ENCODE measurements around the gene TSC22D4.

The TSC22D4 gene

DNA sequence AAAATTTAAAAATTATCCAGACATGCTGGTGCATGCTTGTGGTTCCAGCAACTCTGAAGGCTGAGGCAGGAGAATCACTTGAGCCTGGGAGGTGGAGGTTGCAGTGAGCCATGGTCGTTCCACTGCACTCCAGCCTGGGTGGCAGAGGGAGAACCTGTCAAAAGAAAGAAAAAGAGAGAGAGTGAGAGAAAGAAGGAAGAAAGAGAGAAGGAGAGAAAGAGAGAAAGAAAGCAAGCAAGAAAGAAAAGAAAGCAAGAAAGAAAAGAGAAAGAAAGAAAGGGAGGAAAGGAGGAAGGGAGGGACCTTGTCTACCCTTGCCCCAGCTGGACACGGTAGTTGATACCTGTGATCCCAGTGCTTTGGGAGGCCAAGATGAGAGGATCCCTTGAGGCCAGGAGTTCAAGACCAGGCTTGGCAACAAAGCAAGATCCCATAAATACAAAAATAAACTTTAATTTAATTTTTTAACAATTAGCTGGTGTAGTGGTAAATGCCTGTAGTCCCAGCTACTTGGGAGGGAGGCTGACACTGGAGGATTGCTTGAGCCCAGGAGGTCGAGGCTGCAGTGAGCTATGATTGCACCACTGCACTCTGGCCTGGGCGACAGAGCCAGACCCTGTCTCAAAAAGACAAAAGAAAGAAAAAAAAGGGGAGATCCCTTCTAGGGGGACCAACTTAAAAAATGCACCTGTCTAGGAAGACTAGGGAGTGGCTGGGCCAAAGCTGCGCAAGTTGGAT lies 13.9 kb upstream of the TSC22D4 start:
- DNase-seq: no peak

DNA sequence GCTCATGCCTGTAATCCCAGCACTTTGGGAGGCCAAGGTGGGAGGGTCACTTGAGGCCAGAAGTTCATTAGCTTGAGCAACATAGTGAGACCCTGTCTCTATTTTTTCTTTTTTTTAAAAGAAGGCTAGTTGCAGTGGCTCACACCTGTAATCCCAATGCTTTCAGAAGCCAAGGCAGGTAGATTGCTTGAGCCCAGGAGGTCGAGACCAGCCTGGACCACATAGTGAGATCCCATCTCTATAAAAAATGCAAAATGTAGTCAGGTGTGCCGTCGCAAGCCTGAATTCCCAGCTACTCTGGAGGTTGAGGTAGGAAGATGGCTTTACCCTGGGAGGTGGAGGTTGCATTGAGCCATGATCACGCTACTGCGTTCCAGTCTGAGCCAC lies 12.2 kb upstream of the TSC22D4 start:
- no peak for DNase-seq

DNA sequence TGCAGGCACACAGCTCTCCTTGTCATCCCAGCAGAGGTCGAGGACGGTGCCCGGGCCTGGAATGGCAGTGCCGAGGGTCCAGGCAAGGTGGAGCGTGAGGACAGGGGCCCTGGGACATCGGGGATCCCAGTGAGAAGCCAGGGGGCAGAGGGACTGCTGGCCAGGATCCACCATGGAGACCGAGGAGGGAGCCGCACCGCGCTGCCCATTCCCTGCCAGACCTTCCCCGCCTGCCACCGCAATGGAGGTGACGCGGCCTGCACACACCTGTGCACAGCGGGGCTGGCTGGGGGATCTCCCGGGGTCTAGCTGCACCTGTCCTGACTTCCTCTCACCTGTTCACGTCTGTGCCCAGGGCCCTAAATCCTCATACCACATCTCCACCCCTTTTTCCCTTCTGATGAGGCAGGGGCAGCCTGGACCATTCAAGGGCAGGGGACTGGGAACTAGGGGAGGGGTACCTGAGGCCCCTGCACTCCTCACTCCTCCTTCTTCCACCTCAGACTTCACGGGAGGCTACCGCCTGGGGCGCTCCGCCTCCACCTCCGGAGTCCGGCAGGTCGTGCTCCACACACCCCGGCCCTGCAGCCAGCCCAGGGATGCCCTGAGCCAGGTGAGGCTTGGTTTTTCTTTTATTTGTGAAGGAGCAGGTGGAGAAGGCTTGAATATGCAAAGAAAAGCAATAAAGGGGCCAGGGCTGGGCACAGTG lies 11.6 kb upstream of the TSC22D4 start:
- DNase-seq: no peak

DNA sequence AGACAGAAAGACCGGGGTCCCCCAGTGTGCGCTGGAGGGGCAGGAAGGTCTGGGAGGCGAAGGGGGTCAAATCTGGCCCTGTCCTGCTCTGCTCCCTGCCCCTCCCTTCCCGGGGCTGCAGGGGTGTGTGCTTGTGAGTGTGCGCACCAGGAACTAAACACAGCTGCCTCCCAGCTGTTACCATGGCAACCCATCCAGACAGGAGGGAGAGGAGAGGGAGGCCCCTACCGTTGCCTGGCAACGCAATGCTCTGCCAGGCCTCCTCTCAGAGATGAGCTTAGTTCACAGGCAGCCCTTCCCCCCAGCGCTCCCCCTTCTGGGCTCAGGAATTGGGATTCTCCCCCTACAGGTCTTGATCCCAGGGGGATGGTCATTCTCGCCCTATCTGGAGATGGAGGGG lies 10.8 kb upstream of the TSC22D4 start:
- peak; percentile 99 for DNase-seq

DNA sequence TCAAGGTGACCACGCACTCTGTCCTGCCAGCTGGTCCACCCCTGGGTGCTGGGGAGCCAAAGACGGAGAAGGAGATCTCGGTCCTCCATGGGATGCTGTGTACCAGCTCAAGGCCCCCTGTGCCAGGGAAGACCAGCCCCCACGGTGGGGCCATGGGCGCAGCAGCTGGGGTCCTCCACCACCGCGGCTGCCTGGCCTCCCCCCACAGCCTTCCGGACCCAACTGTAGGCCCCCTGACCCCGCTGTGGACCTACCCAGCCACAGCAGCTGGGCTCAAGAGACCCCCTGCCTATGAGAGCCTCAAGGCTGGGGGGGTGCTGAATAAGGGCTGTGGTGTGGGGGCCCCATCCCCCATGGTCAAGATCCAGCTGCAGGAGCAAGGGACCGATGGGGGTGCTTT lies 10.1 kb upstream of the TSC22D4 start:
- DNase-seq: no peak

DNA sequence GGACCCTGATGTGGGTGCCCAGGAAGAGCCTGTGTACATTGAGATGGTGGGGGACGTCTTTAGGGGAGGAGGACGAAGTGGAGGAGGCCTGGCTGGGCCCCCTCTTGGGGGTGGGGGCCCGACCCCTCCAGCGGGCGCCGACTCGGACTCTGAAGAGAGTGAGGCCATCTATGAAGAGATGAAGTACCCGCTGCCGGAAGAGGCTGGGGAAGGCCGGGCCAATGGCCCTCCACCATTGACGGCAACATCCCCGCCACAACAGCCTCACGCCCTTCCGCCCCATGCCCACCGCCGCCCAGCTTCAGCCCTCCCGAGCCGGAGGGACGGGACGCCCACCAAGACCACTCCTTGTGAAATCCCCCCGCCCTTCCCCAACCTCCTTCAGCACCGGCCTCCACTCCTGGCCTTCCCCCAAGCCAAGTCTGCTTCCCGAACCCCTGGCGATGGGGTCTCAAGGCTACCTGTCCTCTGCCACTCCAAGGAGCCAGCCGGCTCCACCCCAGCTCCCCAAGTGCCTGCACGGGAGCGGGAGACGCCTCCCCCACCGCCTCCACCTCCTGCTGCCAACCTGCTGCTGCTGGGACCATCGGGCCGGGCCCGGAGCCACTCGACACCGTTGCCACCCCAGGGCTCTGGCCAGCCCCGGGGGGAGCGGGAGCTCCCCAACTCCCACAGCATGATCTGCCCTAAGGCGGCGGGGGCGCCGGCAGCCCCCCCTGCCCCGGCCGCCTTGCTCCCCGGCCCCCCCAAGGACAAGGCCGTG lies 9.5 kb upstream of the TSC22D4 start:
- DNase-seq: no peak

DNA sequence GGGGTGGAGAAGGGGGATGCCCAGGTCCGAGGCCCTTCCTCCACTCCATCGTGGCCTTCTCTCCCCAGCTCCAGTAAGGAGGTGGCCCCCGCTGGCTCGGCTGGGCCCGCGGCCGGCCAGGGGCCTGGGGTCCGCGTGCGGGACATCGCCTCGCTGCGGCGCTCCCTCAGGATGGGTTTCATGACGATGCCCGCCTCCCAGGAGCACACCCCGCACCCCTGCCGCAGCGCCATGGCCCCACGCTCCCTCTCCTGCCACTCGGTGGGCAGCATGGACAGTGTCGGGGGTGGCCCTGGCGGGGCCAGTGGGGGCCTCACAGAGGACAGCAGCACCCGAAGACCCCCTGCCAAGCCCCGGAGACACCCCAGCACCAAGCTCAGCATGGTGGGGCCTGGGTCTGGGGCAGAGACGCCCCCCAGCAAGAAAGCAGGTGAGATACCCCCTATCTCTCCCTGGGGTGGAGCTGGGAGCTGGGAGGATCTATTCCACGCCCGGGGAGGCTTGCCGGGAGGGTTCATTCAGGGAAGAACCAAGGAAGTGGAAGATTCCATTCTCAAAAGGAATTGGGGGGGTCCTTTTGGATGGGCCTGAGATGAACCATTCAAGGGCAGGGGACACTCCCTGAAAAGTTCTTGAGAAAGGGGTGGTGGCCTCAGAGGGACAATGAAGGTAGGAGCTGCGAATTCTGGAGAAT lies 7.9 kb upstream of the TSC22D4 start:
- no peak for DNase-seq

DNA sequence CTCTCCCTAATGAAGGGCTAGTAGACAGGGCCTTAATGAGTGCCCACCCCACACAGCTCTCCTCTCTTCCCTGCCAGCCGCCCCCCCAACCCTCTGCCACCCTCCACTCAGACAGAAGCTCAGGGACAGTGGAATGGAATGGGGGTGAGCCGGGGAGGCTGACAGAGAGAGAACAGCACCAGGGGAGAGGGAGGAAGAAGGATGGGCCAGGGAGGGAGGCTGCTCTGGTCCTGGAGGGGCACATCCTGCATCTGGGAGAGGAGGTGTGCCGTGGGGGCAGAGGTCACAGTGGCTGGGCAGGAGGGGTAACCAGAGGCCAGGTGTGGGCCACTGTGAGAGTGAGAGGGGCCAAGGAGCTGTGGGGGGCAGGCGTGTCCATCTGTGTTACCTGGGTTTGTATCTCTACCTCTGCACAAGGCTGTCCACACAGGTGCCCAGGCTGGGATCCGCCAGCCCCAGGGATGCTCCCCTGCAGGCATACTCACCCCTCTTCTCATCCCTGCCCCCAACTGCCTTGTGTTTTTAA lies 7.2 kb upstream of the TSC22D4 start:
- no peak for DNase-seq

DNA sequence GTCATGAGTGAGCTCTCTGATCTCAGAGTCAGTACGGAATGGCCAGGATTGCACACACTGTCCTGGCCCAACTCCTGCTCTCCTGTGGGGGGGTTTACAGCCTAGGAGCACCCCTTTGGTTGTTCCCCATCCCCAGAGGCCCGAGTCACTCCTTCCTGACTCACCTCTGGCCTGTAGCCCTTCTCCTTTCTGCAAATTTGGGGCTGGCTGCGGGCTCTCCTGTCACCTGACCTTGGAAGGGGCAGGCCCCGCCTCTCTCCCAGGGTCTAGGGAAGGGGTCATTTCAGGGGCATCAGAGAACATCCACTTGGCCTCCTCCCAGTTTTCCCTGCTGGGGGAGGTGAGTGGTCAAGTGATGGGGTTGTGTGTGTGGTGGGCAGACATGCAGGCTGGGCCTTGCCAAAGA lies 6.5 kb upstream of the TSC22D4 start:
- no peak for DNase-seq

DNA sequence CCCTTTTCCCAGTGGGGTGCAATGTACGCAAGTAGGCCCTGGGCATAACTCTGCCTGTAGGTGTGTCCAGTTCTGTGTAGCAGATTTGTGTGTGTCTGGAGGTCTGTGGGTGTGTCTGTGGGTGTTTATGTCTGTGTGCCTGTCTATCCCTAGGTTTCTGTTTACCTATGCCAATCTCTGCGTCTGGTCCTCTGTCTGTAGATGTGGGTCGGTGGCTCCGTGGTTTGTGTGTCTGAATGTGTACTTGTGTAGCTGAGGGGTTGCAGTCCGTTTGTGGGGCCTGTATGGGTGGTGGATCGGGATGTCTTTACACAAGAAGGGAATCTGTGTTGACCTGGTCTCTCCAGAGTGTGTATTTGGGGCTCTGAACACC lies 5.6 kb upstream of the TSC22D4 start:
- DNase-seq: no peak

DNA sequence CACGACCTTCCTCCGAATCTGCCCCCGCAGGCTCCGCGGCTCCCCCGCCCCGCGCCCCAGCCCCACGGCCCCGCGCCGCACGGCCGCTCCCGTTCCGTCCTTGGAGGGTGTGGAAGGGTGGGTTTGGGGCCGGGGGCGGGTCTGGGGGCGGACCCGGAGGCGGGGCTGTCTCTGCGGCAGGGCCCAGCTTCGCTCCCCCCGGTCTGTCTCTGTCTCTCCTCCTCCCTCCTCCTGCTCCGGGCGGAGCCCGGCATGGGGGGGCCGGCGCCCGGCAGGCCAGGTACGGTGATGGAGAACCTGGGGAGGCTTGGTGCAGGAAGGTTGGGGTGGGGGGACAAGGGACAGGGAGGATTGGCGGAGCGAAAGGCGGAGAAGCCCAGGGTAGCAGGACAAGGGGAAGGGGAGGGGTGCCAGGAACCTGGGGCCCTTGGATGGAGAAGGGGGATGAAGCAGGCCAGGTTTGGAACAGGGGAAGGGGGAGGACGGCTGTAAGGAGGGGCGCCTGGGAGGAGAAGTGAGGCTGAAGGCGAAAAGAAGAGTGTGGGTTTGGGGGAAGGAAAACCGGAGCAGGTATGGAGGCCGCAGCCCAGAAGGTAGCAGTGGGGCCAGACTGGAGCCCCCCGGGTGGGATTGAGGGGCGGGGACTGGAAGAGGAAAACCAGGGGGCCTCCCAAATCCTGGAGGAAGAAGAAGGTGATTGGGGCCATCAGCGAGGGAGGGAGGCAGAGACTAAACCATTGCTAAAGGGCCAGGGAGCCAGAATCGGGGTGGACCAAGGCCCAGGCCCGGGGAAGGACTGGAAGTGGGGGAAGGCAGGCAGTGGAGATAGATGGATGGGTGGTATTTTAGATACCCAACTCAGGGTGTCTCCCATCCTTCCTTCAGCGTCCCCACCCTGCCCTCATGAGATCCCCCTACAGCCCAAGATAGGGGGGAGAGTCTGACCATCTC lies 5.0 kb upstream of the TSC22D4 start, which contains the start of gene NYAP1:
Gene NYAP1, plus strand, starts transcription at position 206 of the 951 bp plus-strand sequence. CDS start 1,385 bp downstream, outside the sequence.
- DNase-seq: peak; percentile 66

DNA sequence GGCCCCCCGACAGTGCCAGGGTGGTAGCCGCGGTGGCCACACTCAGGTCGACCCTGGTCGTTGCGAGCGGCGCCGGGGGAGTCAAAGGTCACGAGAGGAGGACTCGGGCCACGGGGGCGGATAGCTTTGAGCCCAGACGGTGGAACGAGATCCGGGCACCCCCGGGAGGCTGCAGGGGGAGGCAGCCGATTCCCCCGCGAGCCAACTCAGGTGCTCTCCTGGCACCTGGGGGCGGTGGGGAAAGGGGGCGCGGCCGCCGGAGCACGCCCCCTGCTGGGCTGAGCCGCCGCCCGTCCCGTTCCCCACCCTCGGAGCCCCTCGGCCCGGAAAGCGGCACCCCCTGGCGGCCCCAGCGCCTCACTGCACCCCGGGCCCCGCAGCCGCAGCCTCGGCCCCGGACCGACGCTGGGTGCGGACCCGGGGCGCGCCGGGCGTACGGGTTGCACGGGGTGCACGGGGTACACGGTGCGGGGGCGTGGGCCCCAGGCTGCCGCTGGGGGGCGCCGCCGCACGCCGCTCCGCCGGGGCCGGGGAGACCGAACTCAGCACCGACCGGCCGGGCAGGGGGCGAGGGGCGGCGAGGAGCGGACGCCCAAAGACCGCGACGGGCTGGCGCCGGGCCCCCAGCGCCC lies 4.2 kb upstream of the TSC22D4 start:
- peak; percentile 66 for DNase-seq

DNA sequence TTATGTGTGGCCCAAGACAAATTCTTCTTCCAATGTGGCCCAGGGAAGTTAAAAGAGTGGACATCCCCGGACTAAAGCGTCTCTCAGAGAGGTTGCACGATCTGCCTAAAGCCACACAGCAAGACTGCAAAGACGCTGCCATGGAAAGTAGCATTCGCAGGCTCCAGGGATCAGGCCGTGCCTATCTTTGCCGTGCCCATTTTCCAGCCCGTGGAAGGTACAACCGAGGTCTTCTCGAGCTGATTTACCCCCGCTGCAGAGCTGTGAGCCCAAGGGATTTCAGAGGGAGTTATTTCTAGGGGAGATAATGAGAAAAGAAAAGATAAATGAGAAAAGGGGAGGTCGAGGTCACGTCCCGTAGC lies 3.7 kb upstream of the TSC22D4 start:
- no peak for DNase-seq

DNA sequence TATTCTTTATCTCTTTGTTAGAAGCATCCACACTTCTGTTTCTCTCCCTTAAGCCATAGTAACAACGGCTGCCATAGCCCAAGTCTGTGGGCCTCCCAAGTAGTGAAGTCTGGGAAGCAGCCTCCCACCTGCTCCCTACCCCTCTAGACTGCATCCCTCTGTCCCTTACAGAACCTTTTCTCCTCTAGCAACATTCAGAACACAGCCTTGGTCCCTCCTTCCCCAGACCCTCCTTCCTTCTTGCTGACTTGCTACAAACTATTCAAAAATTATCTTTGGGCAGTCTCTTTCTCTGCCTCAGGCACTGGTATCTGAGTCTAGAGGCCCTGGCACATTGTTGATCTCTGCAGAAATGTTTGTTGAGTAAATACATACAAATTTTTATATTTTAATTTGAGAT lies 2.5 kb upstream of the TSC22D4 start:
- DNase-seq: no peak

DNA sequence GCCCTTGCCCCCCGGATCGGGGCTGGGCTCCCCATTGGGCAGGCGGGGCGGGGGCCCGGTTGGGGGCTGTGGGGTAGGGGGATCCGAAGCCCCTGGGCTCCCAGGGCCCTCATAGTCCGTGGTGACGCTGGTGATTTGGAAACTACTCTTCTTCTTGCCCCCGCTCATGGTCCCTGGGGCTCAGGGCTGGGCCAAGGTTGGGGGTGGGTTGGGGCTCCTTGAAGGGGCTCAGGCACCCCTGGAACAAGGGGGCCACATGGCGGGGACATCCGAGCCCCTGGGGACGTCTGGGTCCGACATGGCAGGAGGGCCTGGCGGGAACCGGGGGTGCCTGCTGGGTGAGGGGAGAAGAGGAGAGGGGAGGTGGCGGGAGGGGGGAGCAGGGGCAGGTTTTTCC lies 1.1 kb downstream of the TSC22D4 start:
- no peak for DNase-seq

DNA sequence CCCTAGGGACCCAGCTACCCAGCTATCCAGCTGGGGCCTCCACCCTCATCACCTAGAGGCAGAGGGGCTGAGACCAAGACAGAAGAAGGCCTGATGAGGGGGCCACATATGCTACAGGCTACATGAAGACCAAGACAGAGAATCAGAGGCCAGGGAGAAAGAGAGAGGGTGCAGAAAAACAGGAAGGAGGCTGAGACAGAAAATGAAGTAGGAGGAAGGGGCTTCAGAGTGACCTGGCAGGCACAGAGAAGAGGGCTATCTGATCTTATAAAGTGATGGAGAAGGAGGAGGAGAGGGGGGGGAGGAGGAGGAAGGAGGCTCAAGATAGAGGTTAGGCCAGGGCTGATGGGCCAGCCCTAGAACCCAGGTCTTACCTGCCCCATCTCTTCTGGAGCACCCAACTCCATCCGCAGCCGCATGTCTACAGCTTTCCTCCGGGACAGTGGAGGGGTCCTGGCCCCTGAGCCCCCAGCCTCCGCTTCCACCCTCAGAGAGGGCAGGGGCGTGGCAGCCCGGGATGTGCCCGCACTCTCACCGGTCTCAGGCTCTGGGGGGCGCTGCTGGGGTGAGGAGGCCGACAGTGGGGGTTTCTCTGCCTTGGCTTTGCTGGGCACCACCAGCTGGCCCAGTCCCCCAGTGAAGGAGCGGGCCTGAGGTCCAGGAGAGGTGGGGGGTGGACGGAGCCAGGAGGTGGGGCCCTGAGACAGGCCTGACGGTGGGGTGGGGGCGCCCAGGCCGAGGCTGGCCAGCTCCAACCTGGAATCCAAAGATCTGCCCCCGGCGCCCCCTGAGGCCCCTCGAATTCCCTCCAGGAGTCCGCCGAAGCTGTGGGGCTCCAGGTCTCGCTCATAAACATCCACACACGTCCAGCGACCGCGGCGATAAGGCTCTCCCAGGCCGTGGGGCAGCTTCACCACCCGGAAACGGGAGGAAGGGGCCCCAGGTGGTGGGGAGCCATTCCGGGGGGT lies 1.8 kb downstream of the TSC22D4 start:
- DNase-seq: no peak

DNA sequence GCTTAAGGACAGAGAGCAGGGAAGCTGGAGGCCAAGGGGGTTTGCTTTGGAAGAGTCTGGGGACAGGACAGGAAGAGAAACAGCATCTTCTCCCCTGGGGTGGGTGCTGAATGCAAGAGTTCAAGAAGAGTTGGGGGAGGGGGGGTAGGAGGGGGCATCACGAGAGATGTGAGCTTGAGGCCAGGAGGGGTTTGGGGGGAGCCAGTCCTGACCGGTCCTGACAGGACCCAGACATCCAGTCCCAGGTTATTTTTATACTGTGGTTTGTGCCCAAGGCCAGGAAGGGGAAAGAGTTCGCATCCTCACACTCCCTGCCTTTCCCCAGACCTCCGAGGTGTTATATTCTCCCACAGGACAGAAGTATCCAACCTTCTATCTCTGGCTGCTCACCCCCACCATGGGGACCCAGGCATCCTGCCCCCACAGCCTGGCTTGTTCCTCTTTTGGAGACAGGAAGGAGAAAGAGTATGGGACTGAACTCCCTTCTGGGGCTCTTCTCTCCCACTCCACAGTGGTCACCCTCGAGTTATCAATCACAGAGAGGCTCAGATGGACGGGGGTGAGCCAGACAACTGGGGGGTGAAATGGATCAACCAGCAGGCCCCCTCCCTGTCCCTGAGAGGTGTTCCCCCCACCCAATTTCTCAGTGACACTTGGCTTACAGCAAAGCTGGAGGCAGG lies 2.8 kb downstream of the TSC22D4 start:
- no peak for DNase-seq

DNA sequence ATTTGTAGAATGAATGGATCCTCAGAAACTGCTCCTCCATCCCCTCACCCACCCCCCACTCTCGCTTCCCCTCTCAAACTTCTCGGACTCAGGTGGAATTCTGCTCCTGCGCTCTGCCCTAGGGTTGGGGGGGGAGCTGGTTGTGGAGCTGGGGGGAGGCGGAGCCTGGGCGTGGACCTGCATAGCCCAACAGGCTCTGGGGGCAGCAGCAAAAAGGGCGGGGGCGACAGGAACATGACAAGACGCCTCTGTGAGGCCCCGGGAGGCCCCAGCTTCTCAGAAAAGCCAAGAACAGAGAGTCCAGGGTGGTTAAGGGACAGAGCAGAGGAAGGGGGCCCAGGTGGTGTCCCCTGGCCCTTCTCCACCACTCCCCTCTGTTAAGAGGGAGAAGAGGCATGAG lies 3.5 kb downstream of the TSC22D4 start:
- no peak for DNase-seq

DNA sequence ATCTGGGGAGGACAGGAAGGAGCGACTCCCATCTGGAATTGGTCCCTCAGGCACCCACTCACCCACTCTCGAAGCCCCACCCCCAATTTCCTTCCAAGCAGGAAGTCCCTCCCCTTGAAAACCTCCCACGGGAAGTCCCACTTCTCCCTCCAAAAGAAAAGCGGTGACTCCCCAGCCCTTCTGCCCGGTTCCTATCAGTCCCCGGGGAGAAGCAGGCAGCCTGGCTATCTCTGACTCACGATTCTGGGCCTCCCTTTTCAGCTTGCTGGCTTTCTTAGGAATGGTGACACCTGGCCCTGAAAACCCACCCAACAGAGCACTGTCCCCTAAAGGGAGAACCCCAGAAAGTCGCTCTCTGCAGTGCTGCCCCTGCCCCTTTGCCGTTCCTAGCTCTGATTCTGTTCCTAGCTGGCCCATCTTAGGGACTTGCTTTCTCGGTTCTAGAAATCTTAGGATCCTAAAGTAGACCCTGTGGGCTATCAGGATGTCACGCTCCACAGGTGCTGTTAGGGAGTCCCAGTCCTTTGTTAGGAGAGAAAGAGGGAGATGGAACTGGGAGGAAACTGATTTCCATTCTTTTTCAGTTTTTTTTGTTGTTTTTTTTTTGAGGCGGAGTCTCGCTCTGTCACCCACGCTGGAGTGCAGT lies 6.0 kb downstream of the TSC22D4 start:
- no peak for DNase-seq
